GM21576 (cell line): ENCODE measurements around the gene PRDX2.
"Not testable (repeated sequence)": the region's sequence is repeated elsewhere in the genome, so short reads cannot be mapped to it uniquely, and the experiment has no call there.

Experiments used
- ATAC-seq: cut with Tn5 transposase; IDR thresholded peaks from one replicate; pipeline ENCODE4 v1.9.1; 2021; ENCODE audit warnings: mild to moderate bottlenecking, moderate library complexity; ENCODE audit not compliant: unreplicated experiment

PRDX2 gene

DNA sequence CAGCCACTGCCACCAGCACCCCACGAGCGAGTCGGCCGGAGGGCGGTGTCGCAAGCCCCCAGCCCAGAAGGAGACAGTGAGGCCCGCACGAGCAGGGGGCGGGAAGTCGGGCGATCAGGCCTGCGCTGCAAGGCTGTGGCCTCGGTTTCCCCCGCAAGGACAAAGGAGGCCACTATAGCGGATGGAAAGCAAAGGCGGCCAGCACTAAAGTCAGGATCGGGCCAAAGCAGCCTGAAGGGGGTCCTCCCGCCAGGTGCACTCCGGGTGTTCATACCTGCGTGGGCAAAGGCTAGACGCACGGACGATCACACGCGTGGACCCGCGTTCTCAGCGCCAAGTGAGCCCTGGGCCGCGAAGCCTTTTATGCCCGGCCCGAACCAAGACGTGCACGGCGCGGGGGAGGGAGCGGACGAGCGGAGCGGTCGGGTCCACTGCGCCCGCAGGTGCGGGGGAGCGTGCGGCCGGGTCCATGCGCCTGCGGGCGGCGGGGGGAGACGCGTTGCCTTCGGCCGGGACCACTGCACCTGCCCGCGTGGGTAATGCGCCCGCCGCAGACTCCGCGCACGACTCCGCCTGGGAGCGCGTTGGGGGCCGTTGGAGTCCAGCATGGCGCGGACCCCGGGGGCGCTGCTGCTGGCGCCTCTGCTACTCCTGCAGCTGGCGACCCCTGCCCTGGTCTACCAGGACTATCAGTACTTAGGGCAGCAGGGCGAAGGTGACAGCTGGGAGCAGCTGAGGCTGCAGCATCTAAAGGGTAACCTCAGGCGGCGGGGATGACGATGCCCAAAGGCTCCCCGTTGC, at the start of gene PRDX2, which contains the start of gene THSD8:
TSS of gene PRDX2 (minus strand) at position 335 of the 801 bp plus-strand sequence. CDS start 539 bp downstream, outside the sequence.
TSS of gene THSD8 (plus strand) at position 604 of the 801 bp plus-strand sequence. CDS start at position 607, 3 bp downstream.
- no peak for ATAC-seq

DNA sequence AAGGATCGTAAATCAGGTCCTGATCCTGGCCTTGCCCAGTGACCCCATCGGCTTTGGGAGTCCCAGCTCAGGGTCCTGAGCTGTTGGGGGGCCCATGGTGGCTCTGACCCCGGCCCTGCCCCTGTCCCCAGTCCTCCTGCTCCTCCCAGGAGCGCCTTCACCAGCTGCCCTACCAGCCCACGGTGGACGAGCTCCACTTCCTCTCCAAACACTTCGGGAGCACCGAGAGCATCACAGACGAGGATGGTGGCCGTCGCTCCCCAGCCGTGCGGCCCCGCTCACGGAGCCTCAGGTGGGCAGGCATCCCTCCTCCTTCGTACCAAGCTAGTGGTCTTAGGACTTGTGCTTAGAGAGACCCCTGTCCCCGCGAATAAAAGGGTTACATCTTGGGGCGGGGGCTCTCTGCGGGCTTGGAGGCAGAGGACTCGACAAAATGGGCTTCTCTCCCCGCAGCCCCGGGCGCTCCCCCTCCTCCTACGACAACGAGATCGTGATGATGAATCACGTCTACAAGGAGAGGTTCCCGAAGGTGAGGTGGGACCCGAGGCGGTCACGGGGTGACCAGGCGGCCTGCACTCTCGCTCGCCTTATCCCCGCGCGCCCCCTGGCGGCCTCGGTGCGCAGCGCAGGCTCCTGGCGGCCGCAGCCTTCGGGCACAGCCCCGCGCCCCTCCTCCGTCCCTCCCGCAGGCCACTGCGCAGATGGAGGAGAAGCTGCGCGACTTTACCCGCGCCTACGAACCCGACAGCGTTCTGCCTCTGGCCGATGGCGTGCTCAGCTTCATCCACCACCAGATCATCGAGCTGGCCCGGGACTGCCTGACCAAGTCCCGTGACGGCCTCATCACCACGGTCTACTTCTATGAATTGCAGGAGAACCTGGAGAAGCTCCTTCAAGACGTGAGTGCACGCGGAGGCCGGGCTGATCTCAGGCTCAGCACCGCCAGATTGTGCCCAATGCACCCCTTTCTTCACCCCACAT, 45.8 kb upstream of the PRDX2 start:
- ATAC-seq, result peak; percentile 58

DNA sequence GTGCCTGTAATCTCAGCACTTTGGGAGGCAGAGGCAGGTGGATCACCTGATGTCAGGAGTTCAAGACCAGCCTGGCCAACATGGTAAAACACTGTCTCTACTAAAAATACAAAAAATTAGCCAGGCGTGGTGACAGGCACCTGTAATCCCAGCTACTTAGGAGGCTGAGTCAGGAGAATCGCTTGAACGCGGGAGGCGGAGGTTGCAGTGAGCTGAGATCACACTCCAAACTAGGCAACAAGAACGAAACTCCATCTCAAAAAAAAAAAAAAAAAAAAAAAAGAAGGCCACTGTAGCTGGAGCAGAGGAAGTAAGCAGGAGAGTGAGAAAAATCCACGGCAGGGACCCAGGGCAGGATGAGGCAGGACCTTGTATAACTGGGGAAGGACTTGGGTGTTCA, 45.0 kb upstream of the PRDX2 start:
- not testable (repeated sequence) for ATAC-seq

DNA sequence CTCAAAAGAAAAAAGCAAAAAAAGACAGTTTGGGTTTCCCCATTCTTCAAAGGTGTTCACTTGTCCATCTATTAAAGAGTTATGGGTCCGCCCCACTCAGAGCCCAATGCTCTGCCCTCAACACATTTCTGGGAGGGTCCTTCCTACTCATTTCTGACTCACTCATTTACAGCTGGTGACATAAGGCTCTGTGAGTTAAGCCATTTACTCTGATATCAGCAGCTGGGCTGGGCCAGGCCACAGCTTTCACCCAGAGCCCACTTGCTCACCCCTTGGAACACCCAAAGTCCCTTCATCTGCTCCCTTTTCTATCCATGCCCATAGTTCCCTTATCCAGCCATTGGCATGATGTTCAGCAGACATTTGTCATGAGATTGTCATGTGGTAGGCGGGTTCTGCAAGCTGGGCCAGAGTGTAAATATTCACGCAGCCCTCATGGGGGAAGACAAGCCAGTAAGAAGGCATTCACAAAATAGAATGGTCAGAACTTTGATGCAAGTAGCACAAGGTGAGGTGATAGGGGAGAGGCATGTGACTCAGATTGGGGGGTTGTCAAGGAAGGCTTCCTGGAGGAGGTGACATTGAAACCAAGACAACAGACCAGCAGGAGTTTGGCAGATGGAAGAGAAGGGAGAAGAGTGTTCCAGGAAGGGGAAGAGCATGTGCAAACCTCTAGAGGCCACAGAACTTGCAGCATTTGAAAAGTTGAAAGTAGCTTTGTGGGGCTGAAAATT, 42.6 kb upstream of the PRDX2 start:
- no peak for ATAC-seq

DNA sequence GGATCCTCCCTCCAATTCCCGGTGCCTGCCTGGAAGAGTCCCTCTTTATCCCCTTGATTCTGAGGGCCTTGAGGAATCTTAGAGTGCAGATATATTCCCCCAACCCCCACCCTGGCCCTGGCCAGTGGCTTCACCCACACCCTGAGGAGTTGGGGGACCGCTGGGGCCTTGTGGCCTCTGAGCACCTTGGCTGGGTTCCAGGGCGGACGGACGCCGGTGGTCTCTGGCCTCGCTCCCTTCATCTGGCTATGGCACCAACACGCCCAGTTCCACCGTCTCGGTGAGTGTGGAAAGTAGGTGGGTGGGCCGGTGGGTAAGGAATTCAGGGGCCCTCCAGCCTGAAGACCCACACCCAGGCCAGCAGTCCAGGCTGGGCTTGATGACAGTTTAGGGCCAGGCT, 41.7 kb upstream of the PRDX2 start:
- no peak for ATAC-seq

DNA sequence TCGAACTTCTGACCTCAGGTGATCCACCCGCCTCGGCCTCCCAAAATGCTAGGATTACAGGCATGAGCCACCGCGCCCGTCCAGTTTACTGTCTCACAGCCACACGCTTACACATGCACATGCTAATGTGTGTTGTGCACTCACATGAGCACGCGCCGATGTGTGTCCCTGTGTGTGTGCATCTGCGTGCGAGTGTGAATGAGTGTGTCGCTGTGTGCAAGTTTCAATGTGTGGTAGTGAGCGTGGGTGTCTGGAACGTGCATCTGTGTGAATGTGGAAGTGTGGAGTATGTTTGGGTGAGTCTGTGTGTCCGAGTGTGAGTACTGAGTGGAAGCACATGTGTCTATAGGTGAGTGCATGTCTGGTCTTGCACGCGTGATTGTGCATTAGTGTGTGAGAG, 40.9 kb upstream of the PRDX2 start:
- no peak for ATAC-seq

DNA sequence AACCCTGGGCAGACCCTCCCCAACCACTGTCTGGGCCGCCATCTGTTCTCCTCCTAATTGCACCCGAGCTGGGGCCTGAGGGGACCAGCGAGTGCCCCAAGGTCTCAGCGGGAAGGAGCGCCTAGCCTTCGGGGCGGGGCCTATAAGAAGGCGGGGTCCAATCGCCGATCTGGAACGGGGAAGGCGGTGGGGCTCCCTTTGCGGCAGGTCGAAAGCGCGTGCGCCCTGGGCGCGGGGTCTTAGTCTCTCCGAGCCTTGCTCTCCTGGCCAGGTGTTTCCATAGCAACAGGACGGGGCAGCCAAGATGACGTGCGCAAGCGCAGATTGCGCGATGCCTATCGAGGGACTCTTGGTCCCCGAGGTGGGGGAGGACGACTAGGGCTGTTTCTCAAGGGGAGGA, 39.5 kb upstream of the PRDX2 start:
- no peak for ATAC-seq

DNA sequence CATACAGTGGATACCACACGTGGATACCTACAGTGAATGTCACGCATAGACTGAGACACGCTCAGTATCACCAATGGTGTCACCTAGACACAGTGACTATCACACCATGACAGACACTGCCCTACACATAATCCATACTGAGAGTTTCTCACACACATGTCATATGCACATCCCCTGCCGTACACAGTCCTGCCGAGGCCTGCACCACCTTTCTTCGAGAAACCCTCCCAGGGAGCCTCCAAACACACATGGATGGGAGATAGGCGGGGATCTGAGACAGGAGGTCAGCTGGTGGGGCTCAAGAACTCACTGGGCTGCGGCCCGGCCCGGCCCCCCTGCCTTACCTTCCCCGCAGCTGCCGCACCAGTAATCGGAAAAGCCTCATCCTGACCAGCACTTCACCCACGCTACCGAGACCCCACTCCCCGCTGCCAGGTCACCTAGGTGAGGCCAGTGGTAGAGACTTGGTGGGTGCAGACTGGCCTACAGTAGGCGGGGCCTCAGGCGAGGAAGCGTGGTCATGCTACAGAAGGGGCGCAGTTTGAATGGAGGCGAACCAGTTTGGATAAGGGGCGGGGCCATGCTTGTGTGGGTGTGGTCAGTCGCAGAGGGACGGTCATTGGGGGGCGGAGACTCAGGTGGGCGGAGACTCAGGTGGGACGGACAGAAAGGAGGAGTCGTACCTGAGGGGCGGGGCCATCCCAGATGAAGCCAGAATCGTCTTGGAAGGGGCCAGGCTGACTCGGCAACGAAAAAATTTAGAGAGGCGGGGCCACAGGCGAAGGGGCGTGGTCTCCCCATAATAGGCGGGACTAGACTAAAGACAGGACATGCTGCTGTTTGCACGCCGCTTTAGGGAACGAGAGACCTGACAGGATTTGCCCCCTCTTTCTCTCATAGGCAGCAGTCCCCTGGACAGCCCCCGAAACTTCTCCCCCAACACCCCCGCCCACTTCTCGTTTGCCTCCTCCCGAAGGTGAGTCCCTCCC, 38.8 kb upstream of the PRDX2 start:
- ATAC-seq, result no peak

DNA sequence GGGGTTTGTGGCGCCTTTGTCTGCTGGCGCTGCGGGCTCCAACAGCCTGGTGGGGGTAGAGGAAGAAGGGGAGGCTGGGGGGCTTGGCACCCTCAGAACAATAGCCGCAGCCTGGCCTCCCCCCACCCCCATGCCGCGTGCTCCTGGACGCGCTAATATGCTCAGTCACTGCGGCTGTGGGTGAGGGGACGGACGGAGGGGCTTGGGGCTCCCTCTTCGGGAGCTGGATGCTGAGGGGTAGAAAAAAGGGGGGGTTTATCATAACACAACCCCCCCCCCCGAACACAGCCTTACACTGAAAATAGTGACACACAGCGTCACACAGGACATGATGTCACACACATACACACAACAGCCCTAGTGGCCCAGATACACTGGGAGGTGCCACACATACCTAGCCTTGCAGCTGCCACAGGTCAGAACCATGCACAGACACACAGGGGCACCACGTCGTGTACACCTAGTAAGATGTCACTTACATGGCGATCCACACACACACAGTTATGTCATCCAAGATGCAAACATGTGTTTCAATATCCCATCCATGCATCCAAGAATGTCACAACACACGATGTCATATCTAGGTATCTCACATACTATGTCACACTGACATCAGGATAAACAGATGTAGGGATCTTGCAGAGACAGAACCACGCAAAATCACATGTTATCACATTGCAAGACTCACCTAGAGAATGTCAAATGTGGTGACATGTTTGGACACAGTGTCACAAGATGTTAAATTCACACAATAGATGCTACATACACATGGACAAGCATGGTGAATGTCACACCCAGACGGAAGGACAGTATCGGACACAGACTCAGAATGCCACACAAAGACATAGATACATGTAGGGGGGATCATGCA, 37.5 kb upstream of the PRDX2 start:
- no peak for ATAC-seq

DNA sequence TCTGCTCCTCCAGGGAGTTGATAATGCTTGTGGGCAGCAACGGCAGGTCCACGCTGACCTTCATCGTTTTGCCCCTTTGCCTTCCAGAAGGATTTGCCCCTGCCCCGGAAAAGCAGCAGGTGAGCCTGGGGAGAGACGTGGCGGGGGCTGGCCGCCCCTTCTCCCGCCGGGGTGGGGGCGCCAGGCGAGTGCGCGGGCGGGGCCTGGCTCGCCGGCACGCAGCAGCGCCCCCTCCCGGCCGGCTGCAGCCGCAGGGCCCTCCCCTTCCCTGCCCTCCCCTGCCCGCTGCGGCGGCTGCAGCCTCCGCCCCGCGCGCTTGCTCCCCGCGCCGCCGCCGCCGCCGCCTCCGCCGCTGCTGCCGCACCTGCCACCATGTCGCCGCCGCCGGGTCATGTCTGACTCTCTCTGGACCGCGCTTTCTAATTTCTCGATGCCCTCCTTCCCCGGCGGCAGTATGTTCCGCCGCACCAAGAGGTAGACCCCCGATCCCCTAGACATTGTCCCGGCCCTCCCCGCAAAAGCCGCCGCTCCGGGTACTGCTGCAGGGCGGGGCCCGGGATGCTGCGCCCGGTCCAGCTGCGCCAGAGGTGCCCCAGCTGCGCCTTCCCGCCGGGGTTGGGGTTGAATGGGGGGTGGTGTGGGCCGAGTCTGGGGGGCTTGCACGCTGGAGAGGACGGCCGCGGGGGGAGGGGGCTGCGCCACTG, 36.7 kb upstream of the PRDX2 start, which contains the start of gene MAST1:
TSS of gene MAST1 (plus strand) at position 334 of the 704 bp plus-strand sequence. CDS start at position 392, 58 bp downstream.
- no peak for ATAC-seq

DNA sequence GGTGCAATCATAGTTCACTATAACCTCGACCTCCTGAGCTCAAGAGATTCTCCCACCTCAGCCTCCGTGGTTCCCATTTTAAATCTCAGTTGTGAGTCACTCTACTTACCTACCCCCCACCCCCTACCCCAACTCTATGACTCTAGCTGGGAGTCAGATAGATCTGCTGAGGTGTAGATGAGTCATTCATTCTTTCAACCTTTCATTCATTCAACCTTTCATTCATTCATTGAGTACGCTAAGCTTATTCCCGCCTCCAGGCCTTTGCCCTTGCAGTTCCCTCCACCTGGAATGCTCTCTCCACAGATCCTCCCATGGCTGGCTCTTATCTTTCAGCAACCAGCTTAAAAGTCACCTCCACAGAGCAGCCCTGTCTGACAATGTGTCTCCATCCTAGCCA, 35.6 kb upstream of the PRDX2 start:
- ATAC-seq, result no peak

DNA sequence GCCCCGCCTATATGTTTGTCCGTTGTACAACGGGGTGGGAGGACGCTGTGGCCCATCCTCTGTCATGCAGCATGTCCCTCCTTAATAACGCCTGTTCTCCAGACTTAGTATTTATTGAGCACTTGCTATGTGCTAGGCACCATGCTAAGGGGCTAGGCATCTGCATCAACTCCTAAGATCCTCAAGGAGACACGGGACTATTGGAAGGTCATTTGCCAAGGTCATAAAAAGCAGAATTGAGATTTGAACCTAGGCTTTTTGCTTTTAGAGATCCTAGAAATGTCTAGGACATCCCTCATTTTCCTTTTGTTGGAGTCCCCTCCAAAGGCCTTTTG, 34.9 kb upstream of the PRDX2 start:
- ATAC-seq, result no peak

DNA sequence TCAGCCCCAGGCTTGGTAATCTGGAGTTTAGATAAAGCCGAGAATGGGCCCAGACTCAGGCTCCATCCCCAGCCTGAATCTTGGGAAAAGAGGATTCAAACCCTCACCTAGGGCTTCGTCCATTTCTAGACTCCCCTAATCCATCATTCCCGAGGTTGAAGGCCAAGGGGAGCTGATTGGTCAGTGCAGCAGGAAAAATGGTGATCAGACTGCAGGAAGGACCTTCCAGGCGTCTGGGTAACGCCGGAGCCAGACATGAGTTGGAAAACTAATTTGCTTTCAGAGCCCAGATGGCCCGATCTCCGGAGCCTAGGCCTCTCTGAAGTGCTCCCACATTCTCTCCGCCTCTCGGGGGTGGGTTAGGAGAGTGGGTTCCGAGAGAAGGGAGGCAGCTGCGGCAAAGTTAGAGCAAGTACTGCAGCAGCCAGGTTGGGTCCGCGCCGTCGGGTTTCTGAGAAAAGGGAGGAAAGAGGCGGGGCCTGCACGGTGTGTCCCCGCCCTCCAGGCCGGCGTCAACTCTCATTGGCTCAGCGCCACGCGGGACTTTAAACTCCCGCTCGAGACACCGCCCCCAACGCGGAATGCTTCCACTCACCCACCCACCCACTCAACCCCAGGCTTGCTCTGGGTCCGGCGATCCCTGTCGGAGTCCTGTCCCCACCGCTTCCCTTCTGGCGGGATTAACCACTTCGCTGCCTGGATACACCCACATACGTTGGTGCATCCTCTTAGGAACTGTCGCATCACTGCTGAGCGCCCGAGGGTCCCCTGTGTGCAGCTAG, 33.6 kb upstream of the PRDX2 start:
- no peak for ATAC-seq

DNA sequence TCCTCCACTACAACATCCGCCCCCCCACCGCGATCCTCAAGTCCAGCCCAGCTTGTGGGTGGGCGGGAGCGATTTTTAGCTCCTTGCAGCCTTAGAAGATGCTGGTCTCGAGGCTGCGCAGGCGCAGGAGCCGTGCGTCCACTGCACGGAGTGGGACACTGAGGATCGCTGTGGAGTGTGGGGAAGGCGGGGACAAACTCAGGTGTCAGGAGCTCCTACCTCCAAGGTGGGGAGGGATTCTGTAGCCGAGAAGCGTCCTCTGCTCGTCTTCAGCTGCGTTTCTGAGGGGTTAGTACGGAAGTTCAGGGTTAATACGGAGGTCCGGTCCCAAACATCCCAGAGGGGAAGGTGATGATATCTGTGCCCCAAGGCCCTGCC, 33.0 kb upstream of the PRDX2 start, which contains the start of gene RTBDN:
TSS of gene RTBDN (minus strand) at position 14 of the 378 bp plus-strand sequence. CDS start 4,600 bp downstream, outside the sequence.
- ATAC-seq, result no peak

DNA sequence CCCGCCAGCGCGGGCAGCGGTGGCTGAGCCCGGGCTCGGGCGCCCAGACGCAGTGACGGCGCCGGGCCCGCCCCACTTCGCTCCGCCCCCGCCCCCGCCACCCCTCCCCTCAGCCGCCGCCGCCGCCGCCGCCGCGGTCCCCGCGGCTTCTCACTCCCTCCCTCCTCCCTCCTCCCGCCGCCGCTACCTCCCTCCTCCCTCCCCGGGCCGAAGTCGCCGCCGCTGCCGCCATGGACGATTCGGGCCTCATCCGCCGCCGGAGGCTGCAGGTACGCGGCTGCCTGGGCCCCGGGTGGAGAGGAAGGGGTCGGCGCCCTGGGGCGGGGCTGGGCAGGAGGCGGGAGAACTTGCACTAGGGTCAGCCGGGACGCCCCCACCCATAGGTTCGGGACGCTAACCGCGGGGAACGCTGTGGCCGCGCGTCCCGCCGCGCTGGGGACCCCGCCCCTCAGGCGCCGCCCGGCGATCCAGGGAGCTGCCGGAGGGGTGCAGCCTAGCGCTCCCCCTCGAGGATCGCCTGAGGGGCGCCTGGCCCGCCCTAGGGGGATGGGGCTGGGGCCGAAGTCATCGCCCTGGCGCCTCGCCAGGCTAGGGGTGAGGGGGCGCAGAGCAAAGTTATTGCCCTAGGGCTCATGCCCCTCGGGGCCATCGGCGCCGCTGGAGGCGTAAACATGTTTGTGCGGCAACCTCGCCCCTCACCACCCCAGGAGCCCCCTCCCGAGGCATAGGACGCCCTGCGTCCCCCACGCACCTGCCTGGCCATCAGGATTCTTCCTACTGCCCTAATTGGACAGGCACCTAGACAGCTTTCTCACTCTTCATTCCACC, 32.4 kb upstream of the PRDX2 start:
- no peak for ATAC-seq

DNA sequence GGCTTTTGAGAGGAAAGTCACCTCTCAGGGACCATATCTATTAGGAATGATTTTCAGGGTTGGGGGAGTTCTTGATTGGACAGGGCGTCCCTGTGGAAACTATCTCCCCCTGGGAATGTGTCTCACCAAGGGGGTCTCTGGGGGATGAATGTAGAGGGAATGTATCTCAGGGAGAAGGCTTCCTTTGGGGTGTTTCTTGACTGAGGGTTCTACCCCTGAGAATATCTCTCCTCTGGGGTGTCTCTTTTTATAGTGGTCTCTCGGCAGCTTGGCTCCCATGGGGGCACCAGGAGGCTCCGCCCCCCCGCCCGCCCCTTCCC, 31.8 kb upstream of the PRDX2 start:
- ATAC-seq, result no peak

DNA sequence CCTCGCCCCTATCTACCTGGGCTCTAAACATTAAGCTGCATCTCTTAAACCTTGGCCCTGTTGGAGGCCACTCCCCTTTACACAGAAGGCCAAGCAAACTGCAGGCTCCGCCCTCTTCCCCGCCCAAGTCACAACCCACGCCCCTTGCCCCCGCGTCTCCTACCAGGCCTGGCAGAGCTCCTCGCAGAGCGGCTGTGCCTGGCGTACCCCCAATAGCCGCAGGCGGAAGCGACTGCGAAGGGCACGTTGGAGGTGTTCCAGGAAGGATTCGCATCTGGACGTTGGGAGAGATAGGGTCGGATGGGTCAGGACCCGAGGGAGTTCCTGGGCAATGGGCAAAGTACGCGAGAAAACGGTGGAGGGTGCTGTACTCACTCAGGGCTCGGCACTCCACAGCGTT, 26.9 kb upstream of the PRDX2 start:
- no peak for ATAC-seq
